Embryonic facial prominence (tissue), 1 donor: ENCODE data around the gene SH2B3.

ENCODE experiments used
- DNase-seq: peaks from one replicate; pipeline ENCODE4 v3.0.0-alpha.2; 2016; ENCODE audit errors: extremely low spot score

SH2B3 gene

DNA sequence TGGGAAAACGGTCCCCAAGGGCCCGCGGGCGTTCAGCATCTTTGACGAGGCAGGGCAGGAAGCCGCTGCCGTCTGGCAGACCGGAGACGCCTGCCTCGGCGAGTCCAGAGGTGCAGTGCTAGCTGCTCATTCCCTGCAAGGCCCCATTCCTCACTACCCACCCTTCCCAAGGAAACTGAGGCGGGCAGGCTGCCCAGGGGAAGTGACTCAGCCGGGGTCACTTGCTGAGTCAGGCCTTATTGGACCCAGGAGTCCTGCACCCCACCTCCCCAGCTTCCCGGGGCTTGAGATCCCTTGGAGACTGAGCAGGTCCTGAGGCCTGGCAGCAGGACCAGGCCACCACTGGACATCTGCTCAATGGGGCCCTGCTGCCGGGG lies 3.7 kb downstream of the SH2B3 start:
- DNase-seq = no peak

DNA sequence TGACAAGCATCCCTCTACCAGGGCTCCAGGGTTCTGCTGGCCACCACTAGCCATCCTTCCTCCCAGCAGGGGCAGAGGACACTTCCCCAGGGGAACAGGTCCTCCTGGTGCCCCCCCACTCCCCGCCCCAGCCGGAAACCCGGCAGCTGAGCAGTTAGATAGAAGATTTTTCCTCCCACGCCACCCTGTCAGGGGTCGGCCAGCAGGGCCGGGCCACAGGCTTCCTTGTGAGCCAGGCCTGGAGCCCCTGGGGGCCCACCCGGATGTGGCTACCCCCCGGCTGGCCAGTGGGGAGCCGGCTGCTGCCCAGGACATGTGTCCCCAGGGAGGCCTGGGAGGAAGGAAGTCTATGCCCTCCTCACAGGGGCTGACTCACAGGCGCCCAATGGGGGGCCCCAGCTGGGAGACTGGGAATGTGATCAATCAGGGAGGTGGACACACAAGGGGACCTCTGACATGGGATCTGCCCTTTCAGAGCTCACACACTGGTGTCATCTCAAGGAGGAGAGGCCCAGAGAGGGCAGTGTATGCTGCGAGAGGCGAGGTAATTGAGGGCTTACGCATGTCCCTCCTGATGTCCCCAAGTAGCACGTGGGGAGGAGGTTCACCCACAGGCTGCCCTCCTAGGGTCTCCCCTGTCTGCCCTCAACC lies 4.2 kb downstream of the SH2B3 start:
- DNase-seq = no peak

GRCh38 chr12:111410431-111411184 lies 4.9 kb downstream of the SH2B3 start:
- DNase-seq = no peak

DNA sequence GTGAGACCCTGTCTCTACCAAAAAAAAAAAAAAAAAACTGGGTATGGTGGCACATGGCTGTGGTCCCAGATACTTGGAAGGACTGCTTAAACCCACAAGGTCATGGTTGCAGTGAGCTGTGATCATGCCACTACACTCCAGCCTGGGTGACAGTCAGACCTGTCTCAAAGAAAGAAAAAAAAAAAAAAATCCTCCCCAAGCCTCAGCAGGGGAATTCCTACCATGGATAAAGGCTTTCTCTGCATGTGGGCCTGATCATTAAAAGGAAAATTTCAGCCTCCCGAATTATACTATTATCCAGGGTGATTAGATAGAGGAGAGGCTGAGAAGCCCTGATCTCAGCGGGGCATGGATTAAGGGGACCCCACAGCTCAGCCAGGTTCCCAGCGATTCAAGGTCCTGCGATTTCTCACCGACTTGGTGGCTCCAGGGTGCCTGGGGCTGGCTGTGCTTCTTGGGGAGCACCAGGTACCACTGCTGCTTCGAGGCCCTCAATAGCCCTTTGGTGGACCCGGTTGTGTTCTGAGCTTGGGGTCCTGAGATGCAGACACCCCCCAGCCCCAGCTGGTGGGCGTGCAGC lies 5.6 kb downstream of the SH2B3 start:
- DNase-seq = no peak

GRCh38 chr12:111412007-111412829 lies 6.5 kb downstream of the SH2B3 start:
- DNase-seq = no peak

DNA sequence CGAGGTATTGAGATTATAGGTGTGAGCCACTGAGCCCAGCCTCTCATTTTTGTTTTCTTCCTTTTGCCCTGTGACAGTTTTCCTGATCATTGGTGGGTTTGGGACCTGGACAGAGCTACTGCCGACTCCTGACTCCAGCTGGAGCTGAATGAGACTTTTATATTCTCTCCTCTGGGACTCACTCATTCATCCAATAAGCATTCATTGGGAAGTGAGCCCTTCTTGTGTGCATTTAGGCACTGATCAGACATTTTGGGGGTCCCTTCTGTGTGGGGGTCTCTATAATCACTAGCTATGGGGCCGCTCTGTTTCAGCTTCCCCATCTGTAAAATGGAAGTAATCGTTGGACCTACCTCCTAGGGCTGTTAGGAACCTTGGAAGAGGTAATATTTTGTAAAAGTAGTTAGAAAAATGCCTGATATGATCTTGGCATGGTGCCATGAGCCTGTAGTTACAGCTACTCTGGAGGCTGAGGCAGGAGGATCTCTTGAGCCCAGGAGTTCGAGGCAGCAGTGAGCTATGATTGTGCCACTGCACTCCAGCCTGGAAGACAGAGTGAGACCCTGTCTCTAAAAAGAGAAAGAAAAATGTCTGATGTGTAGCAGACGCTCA lies 7.2 kb downstream of the SH2B3 start:
- no peak for DNase-seq

DNA sequence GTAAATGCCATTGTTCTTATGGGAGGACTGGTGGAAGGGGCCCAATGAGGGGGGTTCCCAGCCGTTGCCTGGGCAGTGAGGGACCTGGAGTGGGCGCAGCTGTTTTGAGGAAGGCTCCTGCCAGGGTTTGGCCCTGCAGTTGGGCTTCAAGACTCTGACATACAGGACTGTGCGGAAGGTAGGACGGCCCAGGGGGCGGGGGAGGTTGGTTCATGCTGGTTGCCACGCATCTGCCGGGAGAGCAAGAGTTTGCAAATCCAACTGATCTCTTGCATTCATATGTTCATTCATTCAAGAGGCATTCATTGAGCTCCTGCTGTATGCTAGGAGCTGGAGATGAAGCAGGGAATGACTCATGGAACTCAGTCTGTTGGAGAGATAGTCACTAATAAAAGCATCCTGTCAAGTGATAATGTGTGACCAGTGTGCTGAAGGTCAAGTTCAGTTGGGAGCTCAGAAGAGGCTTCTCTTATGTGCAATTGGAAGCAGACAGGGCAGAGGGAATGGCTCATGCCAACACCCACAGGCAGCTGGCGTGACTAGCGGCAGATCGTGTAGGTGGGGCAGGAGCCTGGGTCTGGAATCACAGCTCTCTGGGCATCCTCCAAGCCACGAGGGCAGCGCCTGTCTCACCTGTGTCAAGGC lies 7.8 kb downstream of the SH2B3 start:
- DNase-seq = no peak

- no peak for DNase-seq
Observed at GRCh38 chr12:111414711-111415252, 9.1 kb downstream of the SH2B3 start.

GRCh38 chr12:111417290-111417689 lies 11.6 kb downstream of the SH2B3 start:
- no peak for DNase-seq

GRCh38 chr12:111417784-111418593 lies 12.3 kb downstream of the SH2B3 start:
- DNase-seq = no peak

- DNase-seq = no peak
Observed at GRCh38 chr12:111418594-111418880, 12.8 kb downstream of the SH2B3 start.

DNA sequence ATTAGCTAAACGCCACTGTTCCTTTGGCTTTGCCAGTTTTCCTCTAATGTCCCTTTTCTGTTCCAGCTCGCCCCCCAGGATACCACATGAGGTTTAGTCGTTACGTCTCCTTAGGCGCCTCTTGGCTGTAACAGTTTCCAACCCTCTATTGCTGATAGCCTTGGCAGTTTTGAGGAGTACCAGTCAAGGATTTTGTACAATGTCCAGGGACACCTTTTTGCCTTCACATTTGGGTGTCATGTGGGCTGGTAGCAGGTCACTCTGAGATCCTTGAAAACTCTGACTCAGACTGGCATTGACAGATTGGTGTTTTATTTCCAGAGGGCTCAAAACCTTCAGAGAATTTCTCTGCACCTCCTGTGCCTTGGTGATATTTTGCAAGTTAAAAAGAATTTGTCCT lies 14.1 kb downstream of the SH2B3 start:
- DNase-seq = no peak

- DNase-seq = no peak
Observed at GRCh38 chr12:111420494-111420893, 14.8 kb downstream of the SH2B3 start.

DNA sequence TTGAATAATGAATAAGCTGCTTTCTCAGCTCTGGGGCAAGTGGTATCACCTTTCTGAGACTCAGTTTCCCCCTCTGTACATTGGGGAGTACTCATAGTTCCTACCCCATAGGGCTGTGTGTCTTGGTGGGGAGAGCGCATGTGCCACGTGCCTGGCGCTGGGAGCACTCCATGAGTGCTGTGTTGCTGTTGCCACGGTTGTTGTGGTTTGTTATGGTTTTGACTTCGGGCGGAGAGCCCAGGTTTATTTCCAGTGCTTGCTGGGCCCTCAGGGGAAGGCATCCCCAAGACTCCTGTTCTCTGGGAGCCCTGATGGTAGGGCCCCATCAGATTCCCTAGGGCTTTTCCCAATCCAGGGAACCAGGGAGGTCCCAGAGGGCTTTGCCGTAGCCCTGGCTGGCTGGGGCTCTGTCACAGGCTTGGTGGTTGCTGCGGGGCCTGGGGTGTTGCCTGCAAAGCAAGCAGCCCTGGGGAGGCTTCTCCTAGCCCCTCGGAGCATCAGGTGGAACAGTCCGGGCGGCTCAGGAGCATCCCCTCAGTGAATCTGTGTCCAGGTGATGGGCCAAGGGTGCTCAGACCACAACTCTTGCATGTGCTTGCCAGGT lies 18.6 kb downstream of the SH2B3 start:
- no peak for DNase-seq

GRCh38 chr12:111424793-111425251 lies 19.1 kb downstream of the SH2B3 start:
- DNase-seq = no peak

DNA sequence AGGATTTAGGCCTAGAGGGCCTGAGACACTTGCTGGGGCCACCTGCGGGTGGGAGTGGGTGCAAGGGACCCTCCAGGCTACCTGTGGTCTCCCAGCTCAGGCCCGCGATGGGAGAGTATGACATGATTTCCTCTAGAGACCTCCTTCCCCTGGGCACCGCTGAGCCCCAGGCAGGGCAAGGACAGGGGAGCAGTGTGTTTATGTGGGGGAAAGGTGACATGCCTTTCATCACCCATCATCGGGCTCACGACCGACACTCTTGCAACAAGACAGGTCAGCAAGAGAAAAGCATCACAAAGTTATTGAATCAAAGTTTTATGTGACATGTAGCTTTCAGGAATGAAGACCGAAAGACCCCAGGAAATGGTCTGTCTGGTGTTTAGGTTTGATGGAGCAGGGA lies 19.9 kb downstream of the SH2B3 start:
- no peak for DNase-seq

DNA sequence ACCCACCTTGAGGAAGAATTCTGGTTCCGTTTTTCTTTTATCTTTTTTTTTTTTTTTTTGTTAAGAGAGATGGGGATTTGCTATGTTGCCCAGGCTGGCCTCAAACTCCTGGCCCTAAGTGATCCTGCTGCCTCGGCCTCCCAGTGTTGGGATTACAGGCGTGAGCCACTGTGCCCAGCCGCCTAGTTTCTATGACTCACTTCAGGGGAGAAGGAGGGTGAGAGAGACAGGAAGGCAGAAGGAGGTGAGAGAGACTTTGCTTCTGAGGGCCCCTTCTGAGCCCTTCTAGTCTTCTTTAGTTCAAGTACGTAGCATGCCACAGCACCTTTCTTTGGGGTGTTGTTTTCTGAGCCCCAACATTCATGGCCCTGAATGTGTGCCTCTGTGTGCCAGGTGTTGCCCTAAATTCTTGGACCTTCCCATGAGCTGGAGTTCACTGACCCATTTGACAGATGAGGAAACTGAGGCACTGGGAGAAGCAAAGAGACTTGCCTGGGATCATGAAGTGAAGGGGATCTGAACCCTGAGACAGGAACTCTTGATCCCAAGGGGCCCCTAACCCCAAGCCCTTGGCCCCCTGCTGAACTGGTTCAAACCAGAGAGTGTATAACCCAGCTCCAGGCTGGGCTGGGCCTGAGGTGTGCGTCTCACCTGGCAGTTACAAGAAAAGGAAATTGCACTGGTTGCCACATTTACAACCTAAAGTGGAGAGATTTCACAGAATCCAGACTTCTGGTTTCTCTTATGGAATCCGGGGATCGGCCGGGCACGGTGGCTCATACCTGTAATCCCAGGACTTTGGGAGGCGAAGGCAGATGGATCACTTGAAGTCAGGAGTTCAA lies 20.8 kb downstream of the SH2B3 start:
- DNase-seq = no peak

DNA sequence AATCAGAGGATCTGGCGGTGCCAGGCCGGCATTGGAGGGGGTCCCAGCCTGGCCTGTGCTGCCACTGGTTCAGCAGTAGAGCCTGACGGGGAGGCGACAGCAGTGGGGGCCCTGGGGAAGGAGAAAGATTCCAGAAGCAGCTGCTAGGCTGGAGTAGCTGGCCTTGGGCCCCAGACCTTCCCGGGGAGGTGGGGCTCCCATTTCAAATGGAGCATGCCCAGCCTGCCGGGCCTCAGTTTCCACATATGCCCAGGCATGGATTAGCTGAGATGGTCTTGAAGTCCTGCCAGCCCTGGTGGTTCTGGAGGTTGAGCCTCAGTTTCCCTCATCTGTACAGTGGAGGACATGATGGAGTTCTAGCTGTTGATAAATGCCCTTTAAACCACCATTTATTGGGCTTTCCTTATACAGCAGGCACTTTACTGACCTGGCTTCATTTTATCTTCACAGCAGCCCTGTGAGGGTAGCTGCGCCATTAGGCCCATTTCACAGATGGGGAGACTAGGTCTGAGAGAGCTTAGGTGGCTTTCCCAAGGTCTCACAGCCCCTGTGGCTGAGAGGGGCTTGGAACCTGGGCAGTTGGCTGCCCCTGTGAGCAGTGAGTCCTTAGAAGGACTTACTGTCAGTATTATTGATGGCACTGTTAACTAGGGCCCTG lies 21.8 kb downstream of the SH2B3 start:
- no peak for DNase-seq
